Breast epithelium (tissue), 4 donors: ENCODE results near the gene PAQR8. TPM values are rescaled to one million over a fixed set of nuclear protein-coding genes. Genes with fewer than 3 reads are reported as not detected.

ENCODE experiments used
- DNase-seq, 2 donors: peaks; one replicate each; pipeline ENCODE4 v3.0.0-alpha.2; 2019; ENCODE audit warnings: low spot score in 2 of 2
- H3K27ac ChIP-seq, 2 donors: fragments of 200-600 bp; sonication (generic) in 1 of 2; one replicate each; pipeline ENCODE4 v1.5.1; 2016 to 2019; ENCODE audit warnings: mild to moderate bottlenecking in 1 of 2
- H3K27me3 ChIP-seq, 2 donors: fragments of 200-600 bp; sonication (generic) in 1 of 2; one replicate each; pipeline versions ENCODE4 v1.5.1 to v1.6.0; 2017 to 2019; ENCODE audit warnings: control low read depth in 1 of 2, mild to moderate bottlenecking in 1 of 2
- H3K36me3 ChIP-seq: fragments of 200-600 bp; one replicate; pipeline ENCODE4 v1.5.1; 2019
- H3K4me1 ChIP-seq, 2 donors: fragments of 200-600 bp; sonication (generic); one replicate each; pipeline ENCODE4 v1.5.1; 2016 to 2019; ENCODE audit warnings: control low read depth in 1 of 2
- H3K4me3 ChIP-seq, 3 donors: fragments of 200-600 bp; sonication (generic); 1 replicate in 2 of 3; 2 replicates in 1 of 3; pipeline ENCODE4 v1.5.1; 2016 to 2019; ENCODE audit warnings: mild to moderate bottlenecking in 3 of 3, moderate library complexity in 2 of 3
- H3K9me3 ChIP-seq, 2 donors: fragments of 200-600 bp; sonication (generic) in 1 of 2; one replicate each; pipeline ENCODE4 v1.5.1; 2016 to 2019; ENCODE audit warnings: control low read depth in 1 of 2
- POLR2A ChIP-seq: fragments of 450-650 bp; IDR thresholded peaks from one replicate; pipeline ENCODE4 v1.6.1; 2016; ENCODE audit warnings: antibody characterized with exemption, mild to moderate bottlenecking, moderate library complexity
- POLR2AphosphoS5 ChIP-seq, 3 donors: sonication (generic); formaldehyde crosslinking; IDR thresholded peaks; one replicate each; pipeline ENCODE4 v1.6.1; 2017; ENCODE audit warnings: antibody characterized with exemption in 3 of 3
- intact Hi-C: fragments of 100-400 bp; cut with DNase I; formaldehyde crosslinking; loops from one replicate; pipeline ENCODE4 v1.15.1; 2023; ENCODE audit warnings: low total_unique reads
- total RNA-seq, 3 donors: library from RNA; depleted of rRNA; stranded (reverse); fragments of >200 nt; gene quantifications; one replicate each; pipeline ENCODE4 v1.1.0, GENCODE V29; 2016
- TF ChIP-seq, protein P1 (sequence below), 3 donors: fragments of 450-650 bp; IDR thresholded peaks; one replicate each; pipeline ENCODE4 v1.5.1; 2016 to 2017; ENCODE audit warnings: antibody characterized with exemption in 3 of 3, mild to moderate bottlenecking in 3 of 3, moderate library complexity in 3 of 3

Gene PAQR8
- total RNA-seq, 3 donors from 2014 or later, result 4.0 to 4.6 (median 4.3) TPM

DNA sequence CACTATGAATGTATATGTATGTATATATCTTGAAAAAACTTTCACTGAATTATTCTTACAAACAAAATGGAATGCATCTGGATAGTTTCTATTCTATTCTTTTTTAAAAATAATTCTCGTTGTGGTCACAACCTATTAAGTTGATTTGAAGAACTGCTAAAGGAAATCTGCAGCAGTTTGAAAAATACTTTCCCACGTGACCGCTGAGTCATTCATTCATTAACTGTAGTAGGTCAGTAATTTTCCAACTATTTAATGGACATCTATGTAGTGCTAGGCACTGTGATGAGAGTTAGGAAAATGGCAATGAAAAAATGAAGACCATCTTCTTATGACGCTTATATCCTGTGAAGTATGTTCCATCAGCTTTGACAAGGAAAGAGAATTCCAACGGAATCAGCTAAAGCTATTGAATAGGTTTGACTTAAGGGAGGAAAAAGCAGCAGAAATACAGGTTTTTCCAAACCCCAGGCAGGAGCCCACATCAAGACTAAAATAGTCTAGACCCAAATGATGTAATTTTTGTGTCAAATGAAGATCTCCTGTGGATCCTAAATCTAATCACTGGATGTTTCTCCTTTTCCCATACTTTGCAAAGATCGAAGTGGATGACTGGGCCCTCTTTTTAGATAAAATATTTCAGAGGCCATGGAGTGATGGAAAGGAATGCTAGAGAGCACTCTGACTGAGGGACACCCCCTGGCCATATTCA is 54.1 kb downstream of the PAQR8 start:
- no peak overlapping the region for H3K4me3 ChIP-seq
- no peaks in the 10 kb centered on the region for H3K9me3 ChIP-seq
- TF ChIP-seq POLR2AphosphoS5 (IDR thresholded peaks at IDR 0.05), result no peak
- TF ChIP-seq POLR2A, result no peak
- TF ChIP-seq, protein P1, sequence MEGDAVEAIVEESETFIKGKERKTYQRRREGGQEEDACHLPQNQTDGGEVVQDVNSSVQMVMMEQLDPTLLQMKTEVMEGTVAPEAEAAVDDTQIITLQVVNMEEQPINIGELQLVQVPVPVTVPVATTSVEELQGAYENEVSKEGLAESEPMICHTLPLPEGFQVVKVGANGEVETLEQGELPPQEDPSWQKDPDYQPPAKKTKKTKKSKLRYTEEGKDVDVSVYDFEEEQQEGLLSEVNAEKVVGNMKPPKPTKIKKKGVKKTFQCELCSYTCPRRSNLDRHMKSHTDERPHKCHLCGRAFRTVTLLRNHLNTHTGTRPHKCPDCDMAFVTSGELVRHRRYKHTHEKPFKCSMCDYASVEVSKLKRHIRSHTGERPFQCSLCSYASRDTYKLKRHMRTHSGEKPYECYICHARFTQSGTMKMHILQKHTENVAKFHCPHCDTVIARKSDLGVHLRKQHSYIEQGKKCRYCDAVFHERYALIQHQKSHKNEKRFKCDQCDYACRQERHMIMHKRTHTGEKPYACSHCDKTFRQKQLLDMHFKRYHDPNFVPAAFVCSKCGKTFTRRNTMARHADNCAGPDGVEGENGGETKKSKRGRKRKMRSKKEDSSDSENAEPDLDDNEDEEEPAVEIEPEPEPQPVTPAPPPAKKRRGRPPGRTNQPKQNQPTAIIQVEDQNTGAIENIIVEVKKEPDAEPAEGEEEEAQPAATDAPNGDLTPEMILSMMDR (IDR thresholded peaks at IDR 0.05), result no peak
- no peaks in the 10 kb centered on the region for H3K27me3 ChIP-seq
- H3K4me1 ChIP-seq, result no peaks in the 10 kb centered on the region
- no peak overlapping the region for H3K27ac ChIP-seq
- DNase-seq, result no peak
- intact Hi-C loops, result loop anchor here (2.0 to 5.0 kb wide), 2 partner anchors 181 to 249 kb away; no protein-coding TSS in a partner anchor
- H3K36me3 ChIP-seq, result no peaks in the 10 kb centered on the region

DNA sequence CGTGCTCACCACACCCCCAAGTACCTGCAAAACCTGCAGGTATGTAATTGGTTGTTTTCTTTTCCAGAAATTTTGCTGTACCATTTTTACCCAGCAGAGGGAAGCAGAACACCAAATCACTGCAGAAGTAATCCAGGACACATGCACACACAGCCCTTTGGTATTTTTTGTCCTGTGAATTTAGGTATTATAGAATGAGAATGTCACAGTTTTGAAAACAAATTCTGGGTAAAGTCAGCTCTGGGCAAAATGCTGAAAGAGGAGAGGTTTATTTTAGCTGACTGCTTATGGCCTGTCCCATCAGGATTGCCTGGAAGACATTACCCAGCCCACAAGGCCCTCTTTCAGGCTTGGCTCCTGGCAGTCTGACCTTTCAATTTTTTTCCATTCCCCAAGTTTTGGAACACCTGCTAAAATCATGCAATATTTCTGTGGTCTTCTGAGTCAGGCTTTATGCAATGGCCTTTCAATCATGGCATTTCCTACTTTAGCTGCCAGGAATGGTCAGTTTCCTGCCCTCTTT is 54.7 kb downstream of the PAQR8 start:
- no peaks in the 10 kb centered on the region for H3K27me3 ChIP-seq
- no peaks in the 10 kb centered on the region for H3K4me1 ChIP-seq
- H3K27ac ChIP-seq, result no peak overlapping the region
- H3K36me3 ChIP-seq, result no peaks in the 10 kb centered on the region
- intact Hi-C loops, result loop anchor here (2.0 to 5.0 kb wide), 2 partner anchors 181 to 248 kb away; no protein-coding TSS in a partner anchor
- TF ChIP-seq, protein P1 (IDR thresholded peaks at IDR 0.05), result peak; percentile 77 to 89 (median 82)
- TF ChIP-seq POLR2AphosphoS5 (IDR thresholded peaks at IDR 0.05), result no peak
- no peak for DNase-seq
- H3K9me3 ChIP-seq, result no peaks in the 10 kb centered on the region
- H3K4me3 ChIP-seq, result no peak overlapping the region

DNA sequence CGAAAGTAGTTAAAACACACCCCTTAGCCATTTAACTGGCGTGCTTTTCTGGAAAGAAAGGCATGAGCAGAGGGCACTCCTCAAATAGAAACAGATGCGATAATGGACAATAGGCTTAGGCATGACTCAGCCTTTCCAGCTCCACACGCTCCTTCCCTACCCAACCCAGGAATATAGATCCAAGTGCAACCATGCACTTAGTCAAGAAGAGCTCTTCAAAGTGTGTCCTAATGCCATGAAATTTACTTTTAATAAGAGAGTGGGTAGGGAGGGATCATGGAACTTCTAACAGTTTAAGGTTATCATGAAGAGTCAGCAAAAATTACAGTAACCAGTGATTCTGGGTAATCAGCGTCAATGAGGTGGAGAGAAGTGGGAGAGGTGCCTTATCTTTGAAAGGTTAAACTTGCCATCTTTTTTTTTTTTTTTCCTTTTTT is 55.7 kb downstream of the PAQR8 start:
- Histone ChIP-seq H3K4me3 (no peak overlapping the region), H3K27ac (peak overlapping the region in 1 of 2 donors; percentile 24), H3K36me3 (no peaks in the 10 kb centered on the region), H3K9me3 (no peaks in the 10 kb centered on the region), H3K27me3 (no peaks in the 10 kb centered on the region), H3K4me1 (no peaks in the 10 kb centered on the region)
- no peak for DNase-seq
- intact Hi-C loops, result loop anchor here (2.0 to 5.0 kb wide), 2 partner anchors 180 to 247 kb away; no protein-coding TSS in a partner anchor
- TF ChIP-seq, protein P1 (IDR thresholded peaks at IDR 0.05), result no peak
- TF ChIP-seq POLR2AphosphoS5 (IDR thresholded peaks at IDR 0.05) (no peak), POLR2A (no peak)

DNA sequence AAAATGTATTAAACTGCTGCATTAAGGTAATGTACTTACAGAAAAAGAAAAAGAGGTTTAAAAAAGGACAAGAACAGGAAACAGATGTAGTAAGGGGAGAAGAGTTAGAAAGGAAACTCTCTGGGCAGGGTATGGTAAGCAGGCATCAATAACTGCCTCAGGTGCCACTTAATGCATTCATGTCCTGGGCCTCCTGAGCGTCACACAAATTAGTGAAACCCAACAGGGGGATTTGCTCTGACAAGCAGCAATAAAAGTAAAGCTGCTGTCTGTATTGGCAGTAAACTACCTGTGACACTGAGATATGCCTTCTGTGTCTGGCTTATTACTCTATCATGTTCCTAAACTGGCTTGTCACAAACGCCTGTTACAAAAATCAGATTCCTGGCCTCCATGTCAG is 56.7 kb downstream of the PAQR8 start:
- no peaks in the 10 kb centered on the region for H3K36me3 ChIP-seq
- no peak for TF ChIP-seq POLR2AphosphoS5 (IDR thresholded peaks at IDR 0.05)
- TF ChIP-seq, protein P1 (IDR thresholded peaks at IDR 0.05), result no peak
- TF ChIP-seq POLR2A, result no peak
- no peaks in the 10 kb centered on the region for H3K9me3 ChIP-seq
- no peak overlapping the region for H3K27ac ChIP-seq
- H3K4me1 ChIP-seq, result no peaks in the 10 kb centered on the region
- no peaks in the 10 kb centered on the region for H3K27me3 ChIP-seq
- H3K4me3 ChIP-seq, result no peak overlapping the region
- intact Hi-C loops, result loop anchor here (5.0 kb wide), 1 partner anchor 179 kb away; no protein-coding TSS in a partner anchor
- no peak for DNase-seq
